Transverse colon (tissue), 4 donors: ENCODE results near the gene CPTP. TPM values are rescaled to one million over a fixed set of nuclear protein-coding genes. Genes with fewer than 3 reads are reported as not detected.

ENCODE experiments used
- DNase-seq: peaks from one replicate; pipeline ENCODE4 v3.0.0-alpha.2; 2019
- H3K27ac ChIP-seq, 4 donors: fragments of 200-600 bp; sonication (generic); 2 replicates each; pipeline ENCODE4 v1.5.1; 2016 to 2018; ENCODE audit warnings: inconsistent platforms in 4 of 4
- H3K27me3 ChIP-seq: fragments of 200-600 bp; sonication (generic); 2 replicates; pipeline ENCODE4 v1.5.1; 2017; ENCODE audit warnings: inconsistent platforms
- H3K36me3 ChIP-seq, 4 donors: fragments of 200-600 bp; sonication (generic); 2 replicates each; pipeline ENCODE4 v1.5.1; 2017 to 2019; ENCODE audit warnings: inconsistent platforms in 4 of 4
- H3K4me1 ChIP-seq, 4 donors: fragments of 200-600 bp; sonication (generic); 2 replicates each; pipeline ENCODE4 v1.5.1; 2017 to 2020; ENCODE audit warnings: inconsistent platforms in 4 of 4
- H3K4me3 ChIP-seq, 4 donors: fragments of 200-600 bp; sonication (generic); 1 replicate in 1 of 4; 2 replicates in 3 of 4; pipeline versions ENCODE4 v1.5.1 to v1.6.1; 2017 to 2019; ENCODE audit warnings: inconsistent platforms in 4 of 4
- H3K9me3 ChIP-seq, 2 donors: fragments of 200-600 bp; sonication (generic); 2 replicates each; pipeline ENCODE4 v1.5.1; 2017 to 2019; ENCODE audit warnings: inconsistent platforms in 2 of 2
- EP300 ChIP-seq: sonication (generic); formaldehyde crosslinking; IDR thresholded peaks from one replicate; pipeline ENCODE4 v1.6.1; 2017; ENCODE audit warnings: antibody characterized with exemption, low read depth
- POLR2A ChIP-seq: fragments of 450-650 bp; IDR thresholded peaks from one replicate; pipeline ENCODE4 v1.6.1; 2016; ENCODE audit warnings: antibody characterized with exemption, mild to moderate bottlenecking, moderate library complexity
- POLR2AphosphoS5 ChIP-seq, 3 donors: sonication (generic); formaldehyde crosslinking; IDR thresholded peaks; one replicate each; pipeline ENCODE4 v1.6.1; 2016; ENCODE audit warnings: antibody characterized with exemption in 3 of 3
- WGBS, 2 donors: methylation state at CpG; one replicate each; pipeline ENCODE4 v1.1.5; 2018; ENCODE audit warnings: low coverage in 1 of 2; 5-methylcytosine and 5-hydroxymethylcytosine counted together
- in situ Hi-C, 4 donors: fragments of 200-750 bp; cut with MboI; loops; one replicate each; pipeline versions ENCODE4 v1.15.0 to v1.15.1; 2017; ENCODE audit warnings: low sequenced_read_pairs in 3 of 4, low pct_ligation_motif_present in 1 of 4, low pct_unique_long_range_greater_than_20kb in 1 of 4
- intact Hi-C: fragments of 100-400 bp; cut with DNase I; formaldehyde crosslinking; loops from one replicate; pipeline ENCODE4 v1.15.1; 2023; ENCODE audit warnings: low total_unique reads
- total RNA-seq, 4 donors: library from RNA; depleted of rRNA; stranded (reverse); fragments of >200 nt; gene quantifications; one replicate each; pipeline ENCODE4 v1.1.0, GENCODE V29; 2016
- TF ChIP-seq, protein P1 (sequence below), 5 experiments: fragments of 200-600 bp in 3 of 5; fragments of 450-650 bp in 2 of 5; sonication (generic) in 3 of 5; IDR thresholded peaks; 1 replicate in 2 of 5; 2 replicates in 3 of 5; pipeline ENCODE4 v1.5.1; 2016 to 2017; ENCODE audit warnings: antibody characterized with exemption in 5 of 5, inconsistent platforms in 3 of 5, mild to moderate bottlenecking in 2 of 5, moderate library complexity in 1 of 5

The CPTP gene
- total RNA-seq, 4 donors from 2014 or later: 48.0 to 134 (median 77.7) TPM

DNA sequence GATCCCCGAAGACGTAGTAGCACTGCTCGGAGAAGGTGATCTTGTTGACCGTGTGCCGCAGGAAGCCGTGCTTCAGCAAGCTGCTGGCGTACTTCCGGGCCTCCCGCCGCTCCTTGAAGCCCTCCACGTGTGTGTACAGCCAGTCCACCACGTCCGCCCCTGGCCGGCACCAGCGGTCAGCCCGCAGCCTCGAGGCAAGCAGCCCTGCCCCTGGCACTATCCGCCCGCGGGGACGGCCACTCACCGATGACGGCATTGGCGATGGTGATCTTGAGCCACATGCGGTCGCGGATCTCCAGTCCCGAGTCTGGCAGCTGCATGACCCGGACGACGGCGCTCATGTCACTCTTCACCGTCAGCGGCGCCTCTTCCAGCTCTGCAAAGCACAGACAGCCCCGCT lies 13.7 kb downstream of the CPTP start:
- intact Hi-C loops: no loop called here
- Histone ChIP-seq H3K36me3 (peaks cover 0 to 3% (median 0%) of the 10 kb centered on the region in 4 donors), H3K4me3 (no peak overlapping the region), H3K27me3 (no peaks in the 10 kb centered on the region), H3K27ac (no peak overlapping the region), H3K9me3 (no peaks in the 10 kb centered on the region), H3K4me1 (peaks cover 0 to 4% (median 1%) of the 10 kb centered on the region in 4 donors)
- DNase-seq: no peak
- 95% methylated on average over 33 of the region's 36 CpGs; no CpG with 5 or more reads in 1 of the 2 donors for WGBS, 2 donors
- in situ Hi-C loops: no loop called here
- TF ChIP-seq POLR2A: no peak

DNA sequence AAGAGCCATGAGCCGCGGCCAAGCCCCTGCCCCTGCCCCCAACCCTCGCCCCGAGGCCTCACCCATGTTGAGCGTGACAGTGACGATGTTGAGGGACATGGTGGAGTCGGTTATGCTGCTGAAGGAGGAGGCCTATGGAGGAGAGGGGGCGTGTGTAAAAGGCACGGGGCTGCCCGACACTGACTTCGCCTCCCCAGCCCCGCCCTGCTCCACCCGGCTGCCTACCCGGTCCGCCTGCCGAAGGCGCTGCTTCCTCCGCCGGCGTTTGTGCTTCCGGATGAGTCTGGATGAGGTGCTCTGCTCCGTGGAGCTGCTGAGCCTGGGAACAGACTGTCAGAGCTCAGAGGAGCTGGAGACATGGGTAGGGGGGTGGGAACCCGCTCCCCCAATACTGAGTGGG lies 15.6 kb downstream of the CPTP start:
- TF ChIP-seq POLR2A (no peak), EP300 (no peak), POLR2AphosphoS5 (IDR thresholded peaks at IDR 0.05) (no peak)
- TF ChIP-seq, protein P1, sequence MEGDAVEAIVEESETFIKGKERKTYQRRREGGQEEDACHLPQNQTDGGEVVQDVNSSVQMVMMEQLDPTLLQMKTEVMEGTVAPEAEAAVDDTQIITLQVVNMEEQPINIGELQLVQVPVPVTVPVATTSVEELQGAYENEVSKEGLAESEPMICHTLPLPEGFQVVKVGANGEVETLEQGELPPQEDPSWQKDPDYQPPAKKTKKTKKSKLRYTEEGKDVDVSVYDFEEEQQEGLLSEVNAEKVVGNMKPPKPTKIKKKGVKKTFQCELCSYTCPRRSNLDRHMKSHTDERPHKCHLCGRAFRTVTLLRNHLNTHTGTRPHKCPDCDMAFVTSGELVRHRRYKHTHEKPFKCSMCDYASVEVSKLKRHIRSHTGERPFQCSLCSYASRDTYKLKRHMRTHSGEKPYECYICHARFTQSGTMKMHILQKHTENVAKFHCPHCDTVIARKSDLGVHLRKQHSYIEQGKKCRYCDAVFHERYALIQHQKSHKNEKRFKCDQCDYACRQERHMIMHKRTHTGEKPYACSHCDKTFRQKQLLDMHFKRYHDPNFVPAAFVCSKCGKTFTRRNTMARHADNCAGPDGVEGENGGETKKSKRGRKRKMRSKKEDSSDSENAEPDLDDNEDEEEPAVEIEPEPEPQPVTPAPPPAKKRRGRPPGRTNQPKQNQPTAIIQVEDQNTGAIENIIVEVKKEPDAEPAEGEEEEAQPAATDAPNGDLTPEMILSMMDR (IDR thresholded peaks at IDR 0.05): no peak
- peaks cover 4 to 9% (median 5%) of the 10 kb centered on the region in 4 donors for H3K4me1 ChIP-seq
- DNase-seq: no peak
- no peak overlapping the region for H3K4me3 ChIP-seq
- intact Hi-C loops (no loop called here), in situ Hi-C loops (no loop called here)
- no peaks in the 10 kb centered on the region for H3K27me3 ChIP-seq
- no peak overlapping the region for H3K27ac ChIP-seq
- 88% methylated on average over 23 of the region's 23 CpGs; no CpG with 5 or more reads in 1 of the 2 donors for WGBS, 2 donors
- peaks cover 0 to 3% (median 0%) of the 10 kb centered on the region in 4 donors for H3K36me3 ChIP-seq
- no peaks in the 10 kb centered on the region for H3K9me3 ChIP-seq

DNA sequence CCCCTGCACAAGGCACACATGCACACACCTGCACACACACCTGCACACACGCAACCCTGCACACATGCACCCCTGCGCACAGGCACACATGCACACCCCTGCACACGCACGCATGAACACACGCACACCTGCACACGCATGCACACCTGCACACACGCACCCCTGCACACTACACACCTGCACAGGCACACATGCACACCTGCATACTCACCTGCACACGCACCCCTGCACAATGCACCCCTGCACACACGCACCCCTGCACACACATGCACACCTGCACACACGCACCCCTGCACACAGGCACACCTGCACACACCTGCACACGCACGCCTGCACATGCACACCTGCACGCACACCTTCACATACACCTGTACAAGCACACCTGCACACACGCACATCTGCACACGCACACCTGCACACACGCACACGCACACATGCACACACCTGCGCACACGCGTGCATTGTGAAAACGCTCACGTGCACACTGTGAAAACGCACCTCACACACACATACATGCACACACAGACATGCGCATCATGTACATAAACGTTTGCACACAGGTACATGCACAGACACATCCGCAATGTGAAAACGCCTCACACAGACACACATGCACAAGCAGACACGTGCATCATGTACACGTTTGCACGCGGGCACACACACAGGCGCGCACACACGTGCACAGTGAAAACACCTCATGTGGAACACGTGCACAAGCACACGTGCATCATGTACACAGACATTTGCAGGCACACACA lies 16.4 kb downstream of the CPTP start:
- Histone ChIP-seq H3K4me3 (no peak overlapping the region), H3K27ac (no peak overlapping the region), H3K4me1 (peaks cover 11 to 17% (median 13%) of the 10 kb centered on the region in 4 donors), H3K27me3 (no peaks in the 10 kb centered on the region), H3K9me3 (no peaks in the 10 kb centered on the region), H3K36me3 (peaks cover 0 to 3% (median 0%) of the 10 kb centered on the region in 4 donors)
- no peak for DNase-seq
- TF ChIP-seq, protein P1 (IDR thresholded peaks at IDR 0.05): no peak
- in situ Hi-C loops: no loop called here
- WGBS, 2 donors: 89 to 93% methylated on average over 18 to 36 of the region's 36 CpGs
- intact Hi-C loops: no loop called here

DNA sequence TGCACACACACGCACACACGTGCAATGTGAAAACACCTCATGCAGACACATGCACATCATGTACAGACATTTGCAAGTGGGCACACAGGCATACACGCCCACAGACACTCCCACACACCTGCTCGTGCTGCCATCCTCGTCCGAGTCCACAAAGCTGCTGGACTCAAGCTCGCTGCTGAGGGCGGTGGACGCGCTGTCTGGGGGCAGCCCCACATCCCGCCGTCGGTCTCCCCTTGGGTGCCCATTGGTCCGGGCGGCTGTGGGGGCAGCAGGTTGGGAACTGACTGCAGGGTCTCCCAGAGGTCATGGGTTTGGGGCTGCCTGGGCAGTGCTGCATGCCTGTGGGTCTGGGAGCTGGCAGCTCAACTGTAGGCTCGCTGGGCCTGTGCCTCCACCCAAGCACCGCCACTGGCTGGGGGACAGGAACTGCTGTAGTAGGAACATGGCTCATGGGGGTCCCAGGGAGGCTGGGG lies 17.0 kb downstream of the CPTP start:
- H3K4me3 ChIP-seq: no peak overlapping the region
- H3K27me3 ChIP-seq: no peaks in the 10 kb centered on the region
- intact Hi-C loops (no loop called here), in situ Hi-C loops (no loop called here)
- peaks cover 18 to 23% (median 19%) of the 10 kb centered on the region in 4 donors for H3K4me1 ChIP-seq
- WGBS, 2 donors: 93% methylated on average over 17 of the region's 17 CpGs; no CpG with 5 or more reads in 1 of the 2 donors
- no peak for DNase-seq
- no peaks in the 10 kb centered on the region for H3K9me3 ChIP-seq
- peaks cover 0 to 3% (median 0%) of the 10 kb centered on the region in 4 donors for H3K36me3 ChIP-seq
- H3K27ac ChIP-seq: no peak overlapping the region
- TF ChIP-seq POLR2A: no peak
- no peak for TF ChIP-seq POLR2AphosphoS5 (IDR thresholded peaks at IDR 0.05)
- no peak for TF ChIP-seq EP300
- TF ChIP-seq, protein P1 (IDR thresholded peaks at IDR 0.05): no peak
